Activated T-cell treated with anti-CD3 and anti-CD28 coated beads for 48 hours (primary cell): ENCODE data around the gene SH3RF3.
"Not testable (repeated sequence)": the region's sequence is repeated elsewhere in the genome, so short reads cannot be mapped to it uniquely, and the experiment has no call there.

Source experiments
- DNase-seq: peaks from one replicate; pipeline ENCODE4 v3.0.0-alpha.2; 2020; ENCODE audit warnings: low read depth

Gene SH3RF3

DNA sequence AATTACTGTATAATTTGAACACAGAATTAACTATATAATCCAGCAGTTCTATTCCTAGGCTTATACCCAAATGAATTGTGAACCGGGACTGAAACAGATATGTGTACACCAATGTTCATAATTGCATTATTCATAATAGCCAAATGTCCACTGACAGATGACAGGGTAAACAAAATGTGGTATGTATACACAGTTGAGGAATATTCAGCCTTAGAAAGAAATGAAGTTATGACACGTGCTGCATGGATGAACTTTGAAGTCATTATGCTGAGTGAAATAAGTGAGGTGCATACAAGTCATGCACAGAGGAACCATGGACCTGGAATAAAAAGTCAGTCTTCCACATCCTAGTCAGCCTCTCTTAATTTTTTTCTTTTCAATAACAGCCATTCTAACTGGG, 91.9 kb downstream of the SH3RF3 start:
- no peak for DNase-seq

DNA sequence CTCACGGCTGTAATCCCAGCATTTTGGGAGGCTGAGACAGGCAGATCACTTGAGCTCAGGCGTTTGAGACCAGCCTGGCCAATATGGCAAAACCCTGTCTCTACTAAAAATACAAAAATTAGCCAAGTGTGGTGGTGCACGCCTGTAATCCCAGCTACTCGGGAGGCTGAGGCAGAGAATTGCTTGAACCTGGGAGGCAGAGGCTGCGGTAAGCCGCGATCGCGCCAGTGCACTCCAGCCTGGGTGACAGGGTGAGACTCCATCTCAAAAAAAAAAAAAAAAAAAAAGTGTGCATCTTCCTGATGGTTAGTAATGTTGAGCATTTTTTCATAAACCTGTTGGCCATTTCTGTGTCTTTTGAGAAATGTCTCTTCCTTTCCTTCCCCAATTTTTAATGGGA, 92.3 kb downstream of the SH3RF3 start:
- not testable (repeated sequence) for DNase-seq

DNA sequence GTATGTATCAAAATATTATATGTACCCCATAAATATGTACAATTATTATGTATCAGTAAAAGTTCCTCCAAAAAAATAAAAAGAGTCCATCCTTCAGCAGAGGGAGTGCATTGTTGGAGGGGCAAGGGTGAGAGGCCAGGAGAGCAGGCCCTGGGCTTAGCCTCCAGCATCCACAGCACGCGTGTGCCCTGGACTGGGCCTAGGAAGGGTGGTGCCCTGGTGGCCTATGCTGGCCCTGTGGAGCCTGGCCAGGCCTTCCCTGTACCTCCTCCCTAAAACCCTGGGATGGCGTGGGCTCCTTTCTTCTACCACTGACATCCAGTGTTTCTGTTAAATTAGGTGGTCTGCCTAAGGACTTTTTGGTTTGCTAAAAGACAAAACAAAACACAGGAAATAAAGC, 93.4 kb downstream of the SH3RF3 start:
- no peak for DNase-seq

DNA sequence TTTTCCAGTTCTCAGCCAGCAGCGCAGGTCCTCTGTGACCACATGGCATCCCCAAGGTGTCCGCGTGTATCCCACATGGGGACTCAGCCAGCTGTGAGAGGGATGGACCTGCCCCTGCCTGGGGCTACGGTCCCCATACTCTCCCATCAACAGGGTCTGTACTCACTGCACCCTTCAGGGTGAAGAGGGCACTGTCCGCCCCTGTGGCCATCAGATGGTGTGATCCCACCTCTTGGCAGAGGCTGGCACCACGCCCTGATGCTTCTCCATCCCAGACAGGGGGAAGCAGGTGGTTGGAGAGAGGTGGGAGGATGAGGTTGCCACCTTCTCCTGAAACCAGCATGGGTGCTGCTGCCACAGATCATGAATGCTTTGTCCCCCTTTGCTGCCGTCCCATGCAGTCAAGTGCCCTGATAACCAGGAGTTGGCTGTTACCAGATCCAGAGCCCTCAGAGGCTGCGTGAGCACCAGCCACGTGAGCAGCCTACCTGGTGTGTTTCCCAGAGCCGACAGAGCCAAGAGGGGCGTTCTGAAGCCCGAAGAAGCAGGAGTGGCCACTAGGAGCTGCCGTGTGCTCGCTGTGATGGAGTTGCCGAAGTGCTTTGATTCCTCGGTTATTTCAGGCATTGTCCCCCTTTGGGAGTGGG, 93.9 kb downstream of the SH3RF3 start:
- no peak for DNase-seq

DNA sequence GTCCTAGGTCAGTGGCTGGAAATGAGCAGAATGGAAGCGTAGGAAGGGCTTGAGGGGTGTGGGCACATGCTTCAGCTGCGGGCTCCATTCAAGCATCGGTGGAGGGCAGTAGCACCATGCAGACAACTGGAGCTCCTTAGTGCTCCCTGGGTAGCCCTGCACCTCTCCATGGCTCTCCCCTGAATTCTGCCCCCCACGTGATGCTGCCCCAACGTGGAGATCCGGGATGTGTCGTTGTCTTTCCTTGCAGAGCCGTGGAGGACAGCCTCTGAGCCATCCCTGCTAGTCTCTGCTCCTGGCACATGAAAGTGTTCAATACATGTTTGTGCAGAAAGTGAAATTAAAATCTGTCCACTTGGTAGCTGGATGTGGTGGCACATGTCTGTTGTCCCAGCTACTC, 94.5 kb downstream of the SH3RF3 start:
- DNase-seq, result no peak

DNA sequence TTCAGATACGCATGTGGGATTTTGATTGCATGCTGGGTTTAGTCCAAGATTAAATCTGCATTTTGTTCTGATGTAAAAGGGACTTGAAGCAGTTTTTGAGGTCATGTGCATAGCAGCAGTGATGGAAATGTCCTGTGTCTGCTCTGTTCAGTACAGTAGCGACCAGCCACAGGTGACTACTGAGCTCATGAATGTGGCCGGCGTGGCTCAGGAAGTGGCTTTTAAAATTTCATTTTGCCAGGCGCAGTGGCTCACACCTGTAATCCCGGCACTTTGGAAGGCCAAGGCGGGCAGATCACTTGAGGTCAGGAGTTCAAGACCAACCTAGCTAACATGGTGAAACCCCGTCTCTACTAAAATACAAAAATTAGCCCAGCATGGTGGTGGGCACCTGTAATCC, 95.3 kb downstream of the SH3RF3 start:
- not testable (repeated sequence) for DNase-seq

- DNase-seq, result no peak
Measured at GRCh38 chr2:109225170-109225782, 96.3 kb downstream of the SH3RF3 start.

DNA sequence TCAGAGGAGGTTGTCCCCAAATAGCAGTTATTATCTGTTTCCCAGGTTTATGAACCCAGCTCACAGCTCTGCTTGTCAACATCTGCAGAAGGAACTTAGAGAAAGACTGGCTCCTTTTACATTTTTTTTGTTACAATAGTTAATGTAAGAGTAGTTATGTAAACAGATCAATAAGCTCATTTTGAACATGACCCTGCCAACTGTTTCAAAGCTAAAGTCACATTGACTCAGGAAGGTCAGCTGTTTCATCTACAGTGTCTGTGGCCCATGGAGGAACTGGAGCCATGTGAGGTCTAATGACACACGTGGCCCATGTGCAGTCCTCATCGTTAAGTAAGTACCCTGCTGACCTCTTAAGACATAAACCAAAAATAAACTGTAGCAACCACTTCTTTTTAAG, 97.1 kb downstream of the SH3RF3 start:
- DNase-seq, result no peak

DNA sequence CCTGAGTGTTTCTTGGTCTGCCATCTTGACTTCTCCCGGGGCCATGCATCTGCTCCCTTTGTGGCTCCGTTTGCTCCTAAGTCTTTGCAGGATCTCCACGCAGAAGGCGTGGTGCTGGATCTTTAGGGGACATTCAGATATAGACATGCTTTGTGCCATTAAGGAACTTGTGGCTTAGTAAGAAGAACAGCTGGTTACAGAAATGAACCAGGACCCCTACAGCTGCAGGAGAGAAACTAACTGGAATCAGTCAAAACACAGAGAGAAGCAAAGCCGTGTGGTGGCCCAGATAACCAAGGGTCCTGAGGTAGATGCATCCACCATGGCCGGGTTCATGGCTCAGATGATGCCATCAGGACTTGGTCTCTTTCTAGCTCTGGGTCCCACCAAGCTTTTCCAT, 97.6 kb downstream of the SH3RF3 start:
- no peak for DNase-seq

GRCh38 chr2:109229094-109229675, 100.2 kb downstream of the SH3RF3 start:
- DNase-seq, result no peak

DNA sequence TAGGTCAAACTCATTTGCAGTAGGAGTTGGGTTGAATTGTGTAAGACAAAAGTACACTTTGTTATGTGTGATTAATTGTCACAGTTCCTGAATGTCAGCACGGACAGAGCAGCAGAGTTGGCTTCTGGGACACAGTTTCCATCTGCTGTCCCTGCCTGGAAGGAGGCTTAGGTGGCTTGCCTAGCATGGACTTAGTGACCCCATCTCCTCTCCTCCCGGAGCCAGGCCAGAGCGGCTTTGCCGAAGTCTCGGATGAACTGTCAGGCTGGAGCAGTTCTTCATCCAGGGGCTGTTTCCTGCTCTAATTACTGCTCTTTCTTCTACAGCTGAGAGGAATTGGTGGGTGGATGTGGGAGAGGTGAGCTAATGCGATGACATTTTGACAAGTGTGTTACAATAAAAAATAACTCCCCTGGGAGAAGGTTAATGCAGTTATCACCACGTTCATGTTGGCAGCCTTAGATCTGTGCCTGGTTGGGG, 102.0 kb downstream of the SH3RF3 start:
- DNase-seq, result no peak

DNA sequence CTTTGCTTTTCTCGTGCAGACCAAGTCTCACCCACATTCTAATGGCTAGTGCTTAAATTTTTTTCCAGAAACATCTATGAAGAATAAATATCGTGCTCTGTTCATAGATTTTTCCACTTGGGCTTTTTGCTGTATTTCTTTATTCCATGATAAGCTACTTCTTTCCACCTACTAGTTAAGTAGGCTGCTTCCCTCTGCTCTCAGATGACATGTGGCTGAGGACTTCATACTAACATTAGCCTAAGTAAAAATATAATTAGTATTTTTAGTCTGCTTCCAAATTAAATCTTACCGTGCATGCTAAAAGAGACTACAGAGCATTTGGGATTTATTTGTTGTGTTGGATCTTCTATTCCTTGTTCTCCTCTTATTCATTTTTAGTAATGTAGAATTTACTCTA, 102.4 kb downstream of the SH3RF3 start:
- DNase-seq, result no peak

DNA sequence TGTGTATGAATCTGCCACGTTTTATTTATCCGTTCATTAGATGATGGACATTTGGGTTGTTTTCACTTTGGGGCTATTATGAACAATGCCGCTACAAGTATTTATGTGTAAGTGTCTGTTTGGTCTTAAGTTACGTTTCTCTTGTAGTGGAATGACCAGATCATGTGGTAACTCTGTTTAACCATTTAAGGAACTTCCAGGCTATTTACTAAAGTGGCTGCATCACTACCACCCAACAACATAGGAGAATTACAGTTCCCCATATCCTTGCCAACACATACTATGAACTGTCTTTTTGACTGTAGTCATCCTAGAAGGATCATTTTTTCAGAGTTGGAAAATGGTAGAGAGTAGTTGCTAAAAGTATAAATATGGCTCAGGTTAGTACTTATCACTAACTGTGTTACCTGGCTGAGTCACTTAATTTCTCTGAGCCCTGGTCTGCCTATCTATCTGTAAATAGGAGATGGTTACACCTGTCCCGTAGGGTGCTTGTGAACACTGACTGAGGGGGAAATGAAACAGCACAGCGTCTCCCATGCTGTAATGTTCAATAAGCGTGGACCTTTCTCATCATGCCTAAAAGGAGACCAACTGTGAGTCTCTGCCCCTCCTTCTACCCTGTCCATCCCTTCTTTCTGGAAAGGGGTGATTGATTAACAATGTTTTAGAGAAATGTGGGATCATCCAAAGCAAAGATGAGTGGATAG, 103.1 kb downstream of the SH3RF3 start:
- no peak for DNase-seq

DNA sequence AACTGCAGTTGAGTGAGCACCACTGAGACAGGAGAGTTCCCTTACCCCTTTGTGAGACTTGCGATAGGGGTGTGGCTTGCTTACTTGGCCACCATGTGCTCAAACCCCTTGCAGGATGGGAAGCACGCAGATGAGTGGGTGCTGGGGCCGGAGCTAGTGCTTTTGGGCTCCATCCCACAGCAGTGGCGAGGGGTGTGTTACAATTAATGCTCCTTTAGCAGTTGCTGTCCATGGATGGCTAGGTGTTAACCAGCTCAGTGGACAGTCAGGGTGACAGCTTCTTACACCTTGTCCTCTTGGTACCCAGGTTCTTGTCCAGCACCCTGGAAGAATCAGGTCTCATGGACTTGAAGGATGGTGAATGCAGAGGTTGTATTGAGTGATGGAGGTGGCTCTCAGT, 103.9 kb downstream of the SH3RF3 start:
- DNase-seq, result no peak

DNA sequence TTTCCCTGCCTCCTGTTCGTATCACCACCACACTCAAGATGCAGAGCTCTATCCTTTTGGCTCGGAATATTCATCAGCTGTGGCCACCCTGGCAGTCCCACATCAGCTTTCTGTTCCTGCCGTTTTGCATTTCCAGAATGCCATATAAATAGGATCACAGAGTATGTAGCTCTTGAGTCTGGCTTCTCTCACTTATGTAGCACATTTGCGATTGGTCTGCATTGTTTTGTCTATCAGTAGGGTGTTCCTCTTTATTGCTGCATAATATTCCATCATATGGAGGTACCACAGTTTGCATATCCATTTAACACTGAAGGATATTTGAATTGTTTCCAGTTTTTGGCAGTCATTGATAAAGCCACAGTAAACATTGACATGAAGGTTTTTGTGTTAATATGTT, 104.6 kb downstream of the SH3RF3 start:
- no peak for DNase-seq

GRCh38 chr2:109234355-109234754, 105.3 kb downstream of the SH3RF3 start:
- DNase-seq, result no peak

DNA sequence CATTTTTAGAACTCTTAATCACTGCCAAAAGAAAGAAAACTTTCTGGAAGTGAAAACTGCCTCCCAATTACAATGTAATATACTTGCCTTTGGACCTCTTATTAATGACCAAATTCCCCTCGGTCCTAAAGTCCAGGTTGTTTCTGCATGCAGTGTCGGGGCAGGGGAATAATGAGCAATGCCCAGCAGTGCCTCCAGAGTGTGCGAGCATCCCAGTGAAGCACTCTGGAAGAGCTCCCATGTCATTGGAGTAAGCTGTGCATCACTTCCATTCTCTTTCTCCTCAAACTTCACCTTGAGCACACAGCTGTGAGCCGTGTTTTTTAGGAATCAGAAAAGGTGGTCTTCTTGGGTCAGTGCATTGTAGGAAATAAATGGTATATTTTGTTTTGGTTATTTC, 107.1 kb downstream of the SH3RF3 start:
- no peak for DNase-seq

DNA sequence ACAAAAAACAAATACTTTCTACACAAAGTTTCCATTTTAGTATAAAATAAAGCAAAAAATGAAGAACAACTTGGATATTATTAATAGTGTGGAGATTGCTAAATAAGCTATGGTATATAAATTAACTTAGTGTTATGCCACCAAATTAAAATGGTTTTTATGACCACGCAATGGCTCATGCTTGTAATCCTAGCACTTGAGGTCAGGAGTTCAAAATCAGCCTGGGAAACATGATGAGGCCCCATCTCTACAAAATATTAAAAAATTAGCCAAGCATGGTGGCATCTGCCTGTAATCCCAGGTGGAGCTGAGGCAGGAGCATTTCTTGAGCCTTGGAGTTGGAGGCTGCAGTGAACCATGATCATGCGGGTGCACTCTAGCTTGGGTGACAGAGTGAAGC, 108.8 kb downstream of the SH3RF3 start:
- DNase-seq, result no peak

- no peak for DNase-seq
Measured at GRCh38 chr2:109238580-109238979, 109.6 kb downstream of the SH3RF3 start.

DNA sequence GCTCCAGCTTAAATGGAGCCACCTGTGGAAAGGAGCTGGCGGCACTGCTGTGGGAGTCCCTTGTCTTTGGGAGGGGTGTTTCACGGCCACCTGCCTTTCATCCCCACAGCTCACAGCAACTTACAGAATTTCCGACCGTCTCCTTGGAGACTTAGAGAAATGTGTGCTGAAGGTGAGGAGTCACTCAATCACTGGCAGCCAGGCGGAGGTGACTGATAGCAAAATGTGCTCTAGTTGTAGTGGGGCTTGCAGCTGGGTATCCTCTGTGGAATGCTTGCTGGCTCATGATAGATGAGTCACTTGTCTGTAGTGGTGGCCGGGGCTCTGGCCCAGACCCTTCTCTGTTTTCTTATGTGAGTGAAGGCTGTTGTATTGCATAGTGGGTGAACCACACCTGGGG, 110.7 kb downstream of the SH3RF3 start:
- DNase-seq, result no peak

- no peak for DNase-seq
Measured at GRCh38 chr2:109242210-109242653, 113.2 kb downstream of the SH3RF3 start.

DNA sequence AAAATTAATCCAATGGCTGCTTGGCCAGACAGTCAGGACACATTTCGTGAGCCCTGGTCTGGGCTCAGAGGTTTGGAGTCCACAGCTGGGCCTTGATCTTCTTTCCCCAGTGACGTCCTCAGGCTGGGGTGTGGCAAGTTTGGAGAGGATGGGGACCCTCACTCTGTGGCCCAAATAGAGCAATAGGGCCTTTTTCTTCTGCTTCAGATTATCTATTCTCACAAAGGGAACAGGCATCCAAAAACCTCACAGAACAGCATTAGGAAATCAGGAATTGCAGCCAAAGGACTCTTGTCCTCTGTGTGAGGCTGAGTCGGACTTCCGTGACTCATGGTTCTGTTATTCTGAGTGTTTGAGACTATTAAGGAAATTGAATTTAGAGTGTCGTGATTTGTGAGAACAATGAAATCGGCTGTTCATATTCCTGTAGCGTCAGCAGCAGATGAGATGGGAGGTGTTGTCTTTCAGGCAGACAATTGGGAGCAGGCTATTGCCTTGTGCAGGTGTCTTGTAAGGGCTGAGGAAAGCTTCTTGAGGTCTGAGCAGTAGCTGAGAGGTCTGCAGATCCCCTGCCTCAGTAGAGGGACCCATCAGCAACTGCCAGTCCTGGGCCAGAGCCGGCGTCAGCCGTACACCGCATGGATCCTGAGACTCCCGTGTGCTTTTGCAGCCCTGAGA, 113.8 kb downstream of the SH3RF3 start:
- DNase-seq, result no peak
